HepG2 (cell line): ENCODE data around the gene FAAP100. TPM values are rescaled to one million over a fixed set of nuclear protein-coding genes. Genes with fewer than 3 reads are reported as not detected.

Experiments
- ATAC-seq: fragments of 200-7000 bp; cut with Tn5 transposase; 3 replicates; pipeline ENCODE4 v1.9.1; 2020; ENCODE audit warnings: mild to moderate bottlenecking, moderate library complexity
- BruUV-seq: library from RNA; stranded (reverse); fragments of 400-500 nt; replicated peaks from 2 replicates; lab custom pipeline; 2021; lab: Mats Ljungman, UMichigan
- CTCF ChIA-PET: fragments of 300-600 bp; formaldehyde crosslinking; extraction: SDS; loops from one replicate; lab custom pipeline; 2021; ENCODE audit warnings: low total read pairs, inconsistent platforms, low intra/inter-chr PET ratio; lab: Yijun Ruan, JAX
- POLR2A ChIA-PET: fragments of 350-600 bp; sonication (Branson Sonifier 250); formaldehyde crosslinking; loops from one replicate; lab custom pipeline; 2020; ENCODE audit warnings: antibody characterized with exemption, inconsistent platforms; lab: Yijun Ruan, JAX
- DNase-seq: peaks from one replicate; pipeline ENCODE4 v3.0.0-alpha.2; 2015; ENCODE audit warnings: low spot score
- FAIRE-seq: peaks from 3 replicates; lab custom pipeline; 2011; peaks lifted over from hg19 to GRCh38; lab: Jason Lieb, UNC
- H2AFZ ChIP-seq: one replicate; pipeline ENCODE4 v1.6.1; 2011; ENCODE audit warnings: low read length, inconsistent platforms
- H3K27ac ChIP-seq: fragments of 300-600 bp; 3 replicates; pipeline ENCODE4 v1.8.0; 2011; ENCODE audit warnings: mixed run types, mild to moderate bottlenecking, mixed read lengths, low read length, inconsistent platforms; ENCODE audit not compliant: insufficient read depth; ENCODE audit errors: extremely low read length
- H3K27me3 ChIP-seq, 2 experiments: fragments of 200-600 bp in 1 of 2; 2 replicates in 1 of 2; 3 replicates in 1 of 2; pipeline versions ENCODE4 v1.6.0 to v1.8.0; 2011; ENCODE audit warnings: low read length in 2 of 2, mild to moderate bottlenecking in 2 of 2, moderate library complexity in 2 of 2, inconsistent platforms in 1 of 2; ENCODE audit not compliant: insufficient read depth in 2 of 2, control insufficient read depth in 1 of 2
- H3K36me3 ChIP-seq, 2 experiments: fragments of 200-600 bp in 1 of 2; replicated peaks in 1 of 2; 2 replicates in 1 of 2; 3 replicates in 1 of 2; pipeline versions ENCODE4 v1.5.1 to v1.8.0; 2011; ENCODE audit warnings: low read length in 2 of 2, inconsistent platforms in 1 of 2; ENCODE audit not compliant: insufficient read depth in 2 of 2, control insufficient read depth in 1 of 2
- H3K4me1 ChIP-seq: 2 replicates; pipeline ENCODE4 v1.5.1; 2012; ENCODE audit warnings: low read length, inconsistent platforms; ENCODE audit not compliant: insufficient read depth
- H3K4me2 ChIP-seq: 2 replicates; pipeline ENCODE4 v1.6.0; 2011; ENCODE audit warnings: low read depth, low read length, inconsistent platforms
- H3K4me3 ChIP-seq, 3 experiments: fragments of 200-600 bp in 1 of 3; sonication (generic), shearing (Covaris generic) in 1 of 3; replicated peaks in 1 of 3; 2 replicates each; pipeline ENCODE4 v1.5.1; 2011 to 2016; ENCODE audit warnings: low read length in 3 of 3, inconsistent platforms in 2 of 3, low read depth in 2 of 3, mild to moderate bottlenecking in 2 of 3, control low read depth in 1 of 3, mixed read lengths in 1 of 3; ENCODE audit not compliant: insufficient read depth in 1 of 3
- H3K79me2 ChIP-seq: one replicate; pipeline ENCODE4 v1.6.1; 2011; ENCODE audit warnings: low read length, inconsistent platforms; ENCODE audit not compliant: insufficient read depth
- H3K9ac ChIP-seq: 2 replicates; pipeline ENCODE4 v1.6.0; 2011; ENCODE audit warnings: mild to moderate bottlenecking, low read depth, low read length, inconsistent platforms; ENCODE audit not compliant: insufficient read depth
- H3K9me3 ChIP-seq: 2 replicates; pipeline ENCODE4 v1.5.1; 2012; ENCODE audit warnings: mild to moderate bottlenecking, low read length
- H4K20me1 ChIP-seq: 2 replicates; pipeline ENCODE4 v1.6.0; 2011; ENCODE audit warnings: inconsistent platforms, mild to moderate bottlenecking, low read length, moderate library complexity; ENCODE audit not compliant: insufficient read depth
- ATF1 ChIP-seq: IDR thresholded peaks from 2 replicates; pipeline ENCODE4 v1.6.1; 2016; ENCODE audit warnings: mild to moderate bottlenecking, control low read depth
- HCFC1 ChIP-seq: fragments of 150-350 bp; IDR thresholded peaks from 2 replicates; pipeline ENCODE4 v1.6.1; 2014; ENCODE audit warnings: low read depth, low read length
- MBNL3 ChIP-seq: fragments of 250-450 bp; sonication (Bioruptor Pico); conservative IDR thresholded peaks from 2 replicates; pipeline ENCODE4 v1.8.0; 2022; ENCODE audit warnings: mild to moderate bottlenecking, inconsistent platforms
- NR2C2 ChIP-seq: sonication (generic); formaldehyde crosslinking; IDR thresholded peaks from 2 replicates; pipeline ENCODE4 v1.4.0; 2020; ENCODE audit warnings: missing genetic modification reagents, mild to moderate bottlenecking, moderate library complexity, borderline replicate concordance
- POLR2G ChIP-seq: fragments of 200-400 bp; formaldehyde crosslinking; IDR thresholded peaks from 2 replicates; pipeline ENCODE4 v1.6.1; 2018; ENCODE audit warnings: mild to moderate bottlenecking, low read depth, low read length, moderate library complexity
- ZEB1 ChIP-seq: IDR thresholded peaks from 2 replicates; pipeline ENCODE4 v1.6.1; 2012; ENCODE audit warnings: mild to moderate bottlenecking, low read depth, inconsistent platforms; ENCODE audit not compliant: insufficient replicate concordance
- ZFX ChIP-seq: sonication (generic); formaldehyde crosslinking; IDR thresholded peaks from 2 replicates; pipeline ENCODE4 v1.4.0; 2020; ENCODE audit warnings: mild to moderate bottlenecking, low read depth, missing genetic modification reagents, moderate library complexity
- ZMYM2 ChIP-seq: sonication (generic); formaldehyde crosslinking; IDR thresholded peaks from 2 replicates; pipeline ENCODE4 v1.8.0; 2022; ENCODE audit warnings: mild to moderate bottlenecking, missing genetic modification reagents
- ZNF3 ChIP-seq: IDR thresholded peaks from 2 replicates; pipeline ENCODE4 v1.7.0; 2017; ENCODE audit warnings: inconsistent platforms
- ZNF317 ChIP-seq: sonication (generic); formaldehyde crosslinking; IDR thresholded peaks from 2 replicates; pipeline ENCODE4 v1.5.0; 2020; ENCODE audit warnings: mild to moderate bottlenecking, missing genetic modification reagents
- ZNF383 ChIP-seq: sonication (generic); formaldehyde crosslinking; IDR thresholded peaks from 2 replicates; pipeline ENCODE4 v1.4.0; 2020; ENCODE audit warnings: missing genetic modification reagents, mild to moderate bottlenecking, borderline replicate concordance
- ZNF547 ChIP-seq: sonication (generic); formaldehyde crosslinking; IDR thresholded peaks from 2 replicates; pipeline ENCODE4 v1.5.1; 2020; ENCODE audit warnings: mild to moderate bottlenecking, missing genetic modification reagents
- ZNF772 ChIP-seq: sonication (generic); formaldehyde crosslinking; IDR thresholded peaks from 2 replicates; pipeline ENCODE4 v1.5.0; 2020; ENCODE audit warnings: mild to moderate bottlenecking, missing genetic modification reagents
- ZNF776 ChIP-seq: sonication (generic); formaldehyde crosslinking; IDR thresholded peaks from 2 replicates; pipeline ENCODE4 v1.4.0; 2020; ENCODE audit warnings: mild to moderate bottlenecking, missing genetic modification reagents
- ZNF782 ChIP-seq: sonication (generic); formaldehyde crosslinking; IDR thresholded peaks from 2 replicates; pipeline ENCODE4 v1.4.0; 2020; ENCODE audit warnings: missing genetic modification reagents, mild to moderate bottlenecking, borderline replicate concordance
- WGBS: methylation state at CpG from one replicate; pipeline ENCODE4 v1.1.6; 2017; ENCODE audit warnings: low lambda C conversion rate; 5-methylcytosine and 5-hydroxymethylcytosine counted together
- in situ Hi-C: cut with HindIII; loops from 2 replicates; pipeline ENCODE4 v1.10.0; 2017; ENCODE audit warnings: low pct_unique_long_range_greater_than_20kb; ENCODE audit not compliant: extremely low pct_ligation_motif_present
- intact Hi-C: fragments of 100-400 bp; cut with micrococcal nuclease; formaldehyde crosslinking; loops from one replicate; pipeline ENCODE4 v1.10.0; 2022; ENCODE audit not compliant: unreplicated experiment
- polyA plus RNA-seq, 8 experiments: library from polyadenylated mRNA; depleted of rRNA in 3 of 8; stranded (reverse) in 7 of 8; unstranded in 1 of 8; fragments of >200 nt; fragmentation: Illumina TruSeq in 4 of 8; extraction: Trizol in 4 of 8; gene quantifications; 2 replicates each; pipeline versions ENCODE4 v1.2.1 to v1.2.3, GENCODE V29; 2011 to 2016; ENCODE audit warnings: low read depth in 4 of 8, missing spikeins in 1 of 8, mixed read lengths in 1 of 8; ENCODE audit not compliant: insufficient read depth in 1 of 8
- total RNA-seq, 5 experiments: library from RNA; depleted of rRNA; stranded (reverse); fragments of >200 nt; fragmentation: Illumina TruSeq; extraction: Trizol; gene quantifications; 2 replicates each; pipeline ENCODE4 v1.2.3, GENCODE V29; 2016; ENCODE audit warnings: low read depth in 1 of 5

FAAP100 gene
- total and polyA plus RNA-seq, 2 of the 13 experiments (the other 11 are each of a cell fraction or from before 2014, with no cell fraction given): 7.6 to 20.8 TPM

GRCh38 chr17:81582341-81582740 lies 30.2 kb upstream of the FAAP100 start:
- Histone ChIP-seq H3K27ac (no peak overlapping the region), H3K9ac (no peak overlapping the region), H3K4me3 (no peak overlapping the region), H4K20me1 (0 out of 2 replicates have a peak, but pooled peaks cover 5% of the 10 kb centered on the region), H3K9me3 (no peaks in the 10 kb centered on the region), H2AFZ (no peak overlapping the region), H3K4me1 (peaks cover 30% of the 10 kb centered on the region), H3K4me2 (no peak overlapping the region), H3K79me2 (no peaks in the 10 kb centered on the region), H3K27me3 (no peaks in the 10 kb centered on the region), H3K36me3 (peaks cover 35 to 65% of the 10 kb centered on the region in 2 experiments)
- ATAC-seq (no peak), DNase-seq (no peak), FAIRE-seq (no peak)
- in situ Hi-C loops: no loop called here
- POLR2A ChIA-PET: no interaction called here
- CTCF ChIA-PET: no interaction called here
- WGBS: 87% methylated on average over 5 of the region's 5 CpGs
- TF ChIP-seq ZNF782 (CRISPR knock-in tag): no peak
- TF ChIP-seq ZNF383 (CRISPR knock-in tag): no peak
- TF ChIP-seq NR2C2 (CRISPR knock-in tag): no peak
- no peak for TF ChIP-seq ZMYM2 (CRISPR knock-in tag)
- TF ChIP-seq MBNL3 (CRISPR knock-in tag): no peak
- TF ChIP-seq HCFC1: no peak
- TF ChIP-seq ZEB1: no peak
- TF ChIP-seq ZNF772 (CRISPR knock-in tag): no peak
- no peak for TF ChIP-seq ATF1 (CRISPR knock-in tag)
- TF ChIP-seq ZNF547 (CRISPR knock-in tag): no peak
- no peak for TF ChIP-seq ZNF3 (CRISPR knock-in tag)
- no peak for TF ChIP-seq POLR2G
- TF ChIP-seq ZFX (CRISPR knock-in tag): no peak
- no peak for TF ChIP-seq ZNF776 (CRISPR knock-in tag)
- TF ChIP-seq ZNF317 (CRISPR knock-in tag): no peak
- intact Hi-C loops: no loop called here
- no TSS peak for BruUV-seq
